B cell (primary cell): Measurements from ENCODE around the gene LIMK1.

Experiments
- EZH2 ChIP-seq: IDR thresholded peaks from 2 replicates; pipeline ENCODE4 v1.6.1; 2012; ENCODE audit warnings: borderline replicate concordance, low read depth, mild to moderate bottlenecking, moderate library complexity, low read length; ENCODE audit not compliant: insufficient read depth, poor library complexity, severe bottlenecking
- TF ChIP-seq, protein P1 (sequence below): fragments of 200-600 bp; IDR thresholded peaks from one replicate; pipeline ENCODE4 v1.8.0; 2022; ENCODE audit warnings: antibody characterized with exemption, mild to moderate bottlenecking

DNA sequence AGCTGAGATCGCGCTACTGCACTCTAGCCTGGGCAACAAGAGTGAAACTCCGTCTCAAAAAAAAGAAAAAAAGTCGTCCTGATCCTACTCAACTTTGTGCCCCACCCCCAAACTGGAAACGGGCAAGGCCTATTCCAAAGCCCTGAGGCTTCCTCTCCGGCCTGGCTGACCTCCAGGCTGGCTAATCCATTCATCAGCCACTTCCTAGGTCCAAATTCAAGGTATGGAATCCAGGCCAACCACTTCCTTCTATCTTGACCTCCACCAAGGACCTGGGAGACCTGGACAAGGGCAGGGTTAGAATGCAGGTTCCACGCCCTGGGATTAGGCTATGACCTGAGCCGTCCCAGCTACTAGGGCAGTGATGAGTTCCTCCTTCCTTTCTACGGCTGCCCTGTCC, 70.1 kb downstream of the LIMK1 start:
- TF ChIP-seq, protein P1, sequence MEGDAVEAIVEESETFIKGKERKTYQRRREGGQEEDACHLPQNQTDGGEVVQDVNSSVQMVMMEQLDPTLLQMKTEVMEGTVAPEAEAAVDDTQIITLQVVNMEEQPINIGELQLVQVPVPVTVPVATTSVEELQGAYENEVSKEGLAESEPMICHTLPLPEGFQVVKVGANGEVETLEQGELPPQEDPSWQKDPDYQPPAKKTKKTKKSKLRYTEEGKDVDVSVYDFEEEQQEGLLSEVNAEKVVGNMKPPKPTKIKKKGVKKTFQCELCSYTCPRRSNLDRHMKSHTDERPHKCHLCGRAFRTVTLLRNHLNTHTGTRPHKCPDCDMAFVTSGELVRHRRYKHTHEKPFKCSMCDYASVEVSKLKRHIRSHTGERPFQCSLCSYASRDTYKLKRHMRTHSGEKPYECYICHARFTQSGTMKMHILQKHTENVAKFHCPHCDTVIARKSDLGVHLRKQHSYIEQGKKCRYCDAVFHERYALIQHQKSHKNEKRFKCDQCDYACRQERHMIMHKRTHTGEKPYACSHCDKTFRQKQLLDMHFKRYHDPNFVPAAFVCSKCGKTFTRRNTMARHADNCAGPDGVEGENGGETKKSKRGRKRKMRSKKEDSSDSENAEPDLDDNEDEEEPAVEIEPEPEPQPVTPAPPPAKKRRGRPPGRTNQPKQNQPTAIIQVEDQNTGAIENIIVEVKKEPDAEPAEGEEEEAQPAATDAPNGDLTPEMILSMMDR, result no peak
- no peak for TF ChIP-seq EZH2
